ENCODE results near the gene CPLX3.
"Not testable (repeated sequence)": the region's sequence is repeated elsewhere in the genome, so short reads cannot be mapped to it uniquely, and the experiment has no call there.

CPLX3 gene

DNA sequence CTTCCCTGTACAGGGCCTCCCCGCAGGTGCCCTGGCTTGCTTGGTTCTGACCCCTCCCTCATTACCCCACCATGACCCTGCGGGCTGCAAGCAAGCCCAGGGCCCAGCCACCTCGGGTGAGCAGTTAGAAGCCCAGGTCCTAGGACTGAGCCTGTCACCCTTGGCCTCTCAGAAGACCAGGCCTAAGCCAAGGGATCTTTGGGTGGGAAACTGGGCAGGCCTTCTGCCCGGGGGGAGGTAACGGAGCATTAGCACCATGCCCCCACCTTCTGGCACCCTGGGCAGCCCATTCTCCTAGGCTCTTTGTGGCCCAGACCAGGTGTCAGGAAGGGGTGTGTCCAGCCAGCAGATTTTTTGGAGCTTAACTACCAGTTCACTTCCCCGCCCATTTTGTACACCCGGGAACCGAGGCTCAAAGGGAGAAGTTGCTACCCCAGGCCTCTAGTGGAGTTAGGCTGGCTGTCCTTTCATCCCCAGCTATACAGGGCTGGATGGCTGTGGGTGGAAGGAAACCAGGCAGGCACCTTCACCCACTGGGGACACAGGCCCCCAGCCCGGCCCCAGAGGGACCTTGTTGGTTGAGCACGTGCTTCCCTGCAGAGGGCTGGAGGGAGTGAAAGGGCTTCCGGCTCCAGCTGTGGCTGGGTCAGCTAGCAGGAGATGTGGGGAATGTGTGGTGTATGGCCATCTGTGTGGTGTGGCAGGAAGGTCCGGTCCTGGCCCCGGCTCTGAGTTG is 43.2 kb upstream of the CPLX3 start:
- DNase-seq (ENCODE audit: insufficient read length) (no peak), FAIRE-seq (peak; percentile 5)

DNA sequence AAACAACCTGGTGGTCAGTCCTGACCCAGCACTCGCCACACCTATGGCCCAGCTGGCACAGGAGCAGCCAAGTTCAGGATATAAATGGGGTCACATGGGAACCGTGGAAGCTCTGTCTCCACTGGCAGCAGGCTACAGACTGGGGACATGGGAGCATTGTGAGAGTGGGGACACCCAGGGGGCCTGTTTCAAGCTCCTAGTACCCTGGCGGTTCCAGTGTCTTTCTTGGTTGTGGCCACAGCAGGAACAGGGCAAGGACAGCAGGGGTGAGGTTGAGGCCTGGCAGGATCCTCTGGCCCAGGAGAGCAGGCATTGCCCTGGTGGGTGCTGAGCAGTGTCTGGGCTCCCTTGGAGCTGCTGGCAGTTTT is 42.6 kb upstream of the CPLX3 start:
- DNase-seq (ENCODE audit: insufficient read length), result no peak
- TF ChIP-seq TAF1 (IDR thresholded peaks at IDR 0.05; ENCODE audit: borderline replicate concordance, low read depth, low read length) (no peak), POLR2A (IDR thresholded peaks at IDR 0.05; ENCODE audit: low read depth, low read length) (no peak; the same call in 1 of the 2 replicates), POLR2AphosphoS5 (IDR thresholded peaks at IDR 0.05; ENCODE audit: low read depth, low read length) (no peak)
- FAIRE-seq, result no peak

More for the DNA sequence above, 43.2 kb upstream of the CPLX3 start:
- TF ChIP-seq POLR2A (IDR thresholded peaks at IDR 0.05; ENCODE audit: low read depth, low read length), result peak; percentile 39; the same call in 1 of the 2 replicates
- TF ChIP-seq POLR2AphosphoS5 (IDR thresholded peaks at IDR 0.05; ENCODE audit: low read depth, low read length), result no peak

DNA sequence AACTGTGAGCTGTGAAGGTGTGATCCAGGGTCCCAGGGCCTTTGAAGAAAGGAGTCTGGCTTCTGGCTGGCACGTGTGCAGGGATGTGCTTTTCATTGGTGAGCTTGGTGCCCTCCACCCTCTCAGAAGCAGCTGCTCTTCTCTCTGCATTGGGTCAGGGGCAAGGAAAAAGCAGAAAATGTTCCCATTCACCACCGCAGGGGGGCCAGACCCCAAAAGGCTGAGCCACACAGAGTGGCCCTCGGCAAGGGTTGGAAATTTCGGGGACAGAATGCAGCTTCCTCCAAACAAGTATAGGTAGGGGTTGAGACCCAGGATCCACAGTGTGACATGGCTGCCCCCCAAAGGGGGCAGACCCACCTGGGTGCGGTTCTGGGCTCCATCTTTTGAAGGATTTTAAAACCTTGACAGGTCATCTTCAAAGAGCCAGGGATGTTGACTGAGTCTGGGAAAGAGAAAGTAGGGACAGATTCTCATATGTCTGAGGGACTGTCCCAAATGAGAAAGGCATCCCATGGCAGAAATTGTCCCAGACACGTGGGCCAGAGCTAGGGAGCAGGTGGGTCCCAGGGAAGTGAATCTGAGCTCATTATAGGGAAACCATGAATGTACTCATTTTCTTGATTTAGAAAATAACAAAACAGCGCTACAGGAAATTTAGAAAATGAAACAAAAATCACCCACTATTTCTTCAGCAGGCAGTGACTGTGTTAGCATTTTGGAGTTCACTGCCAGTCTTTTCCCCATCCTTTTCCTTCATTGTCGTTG is 41.8 kb upstream of the CPLX3 start:
- FAIRE-seq (no peak), DNase-seq (ENCODE audit: insufficient read length) (no peak)
- TF ChIP-seq POLR2AphosphoS5 (IDR thresholded peaks at IDR 0.05; ENCODE audit: low read depth, low read length) (no peak), POLR2A (IDR thresholded peaks at IDR 0.05; ENCODE audit: low read depth, low read length) (no peak), TAF1 (IDR thresholded peaks at IDR 0.05; ENCODE audit: borderline replicate concordance, low read depth, low read length) (no peak)

DNA sequence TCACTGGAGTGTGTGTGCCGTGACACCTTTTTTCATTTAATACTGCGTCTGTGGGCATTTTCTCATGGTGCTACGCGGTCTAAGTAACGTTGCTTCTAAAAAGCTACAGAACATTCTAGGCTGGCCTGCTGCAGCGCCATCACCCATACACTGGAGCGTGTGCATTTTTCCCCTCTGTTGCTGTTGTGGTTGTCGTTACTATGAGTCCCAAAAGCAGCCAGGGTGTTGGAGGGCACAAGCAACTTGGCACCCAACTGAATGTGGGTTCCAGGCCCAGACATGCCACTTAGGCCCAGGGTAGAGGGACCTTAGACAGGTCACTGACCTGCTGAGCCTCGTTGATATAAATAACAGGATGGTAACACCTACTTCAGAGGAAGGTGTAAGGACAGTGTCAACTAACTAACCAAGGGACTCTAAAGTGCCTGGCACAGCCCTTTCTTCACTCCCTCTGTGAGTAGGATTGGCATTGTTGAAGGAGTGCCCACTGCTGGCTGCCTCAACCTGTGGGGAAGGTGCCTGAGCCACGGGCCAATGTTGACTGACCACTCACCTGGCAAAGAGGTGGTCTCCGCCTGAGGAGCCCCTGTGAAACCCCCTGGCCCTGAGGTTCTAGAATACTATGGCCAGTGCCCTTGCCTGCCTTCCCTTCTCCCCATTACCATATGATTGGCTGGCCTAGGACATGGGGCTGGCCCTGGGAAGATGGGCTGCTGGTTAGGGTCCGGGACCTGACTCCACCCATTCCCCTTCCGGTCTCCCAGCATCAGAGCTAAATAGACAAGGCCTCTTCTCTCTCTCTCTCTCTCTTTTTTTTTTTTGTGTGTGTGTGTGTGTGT is 41.0 kb upstream of the CPLX3 start:
- FAIRE-seq, result peak; percentile 75
- no peak for DNase-seq (ENCODE audit: insufficient read length)
- TF ChIP-seq POLR2AphosphoS5 (IDR thresholded peaks at IDR 0.05; ENCODE audit: low read depth, low read length) (no peak), POLR2A (IDR thresholded peaks at IDR 0.05; ENCODE audit: low read depth, low read length) (no peak; the same call in 1 of the 2 replicates), TAF1 (IDR thresholded peaks at IDR 0.05; ENCODE audit: borderline replicate concordance, low read depth, low read length) (no peak)

DNA sequence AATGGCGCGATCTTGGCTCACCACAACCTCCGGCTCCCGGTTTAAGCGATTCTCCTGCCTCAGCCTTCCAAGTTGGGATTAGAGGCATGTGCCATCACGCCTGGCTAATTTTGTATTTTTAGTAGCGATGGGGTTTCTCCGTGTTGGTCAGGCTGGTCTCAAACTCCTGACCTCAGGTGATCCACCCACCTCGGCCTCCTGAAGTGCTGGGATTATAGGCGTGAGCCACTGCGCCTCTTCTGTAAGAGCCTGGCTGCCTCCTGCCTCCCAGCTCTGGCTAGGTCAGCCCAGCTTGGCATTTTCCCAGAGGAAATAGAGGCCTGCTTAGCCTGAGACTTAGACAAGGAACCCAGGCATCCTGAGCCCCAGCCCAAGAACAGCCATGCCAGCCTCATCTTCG is 40.3 kb upstream of the CPLX3 start:
- not testable (repeated sequence) for DNase-seq (ENCODE audit: insufficient read length); FAIRE-seq
- TF ChIP-seq POLR2A (IDR thresholded peaks at IDR 0.05; ENCODE audit: low read depth, low read length), result peak; percentile 14; the same call in 1 of the 2 replicates

DNA sequence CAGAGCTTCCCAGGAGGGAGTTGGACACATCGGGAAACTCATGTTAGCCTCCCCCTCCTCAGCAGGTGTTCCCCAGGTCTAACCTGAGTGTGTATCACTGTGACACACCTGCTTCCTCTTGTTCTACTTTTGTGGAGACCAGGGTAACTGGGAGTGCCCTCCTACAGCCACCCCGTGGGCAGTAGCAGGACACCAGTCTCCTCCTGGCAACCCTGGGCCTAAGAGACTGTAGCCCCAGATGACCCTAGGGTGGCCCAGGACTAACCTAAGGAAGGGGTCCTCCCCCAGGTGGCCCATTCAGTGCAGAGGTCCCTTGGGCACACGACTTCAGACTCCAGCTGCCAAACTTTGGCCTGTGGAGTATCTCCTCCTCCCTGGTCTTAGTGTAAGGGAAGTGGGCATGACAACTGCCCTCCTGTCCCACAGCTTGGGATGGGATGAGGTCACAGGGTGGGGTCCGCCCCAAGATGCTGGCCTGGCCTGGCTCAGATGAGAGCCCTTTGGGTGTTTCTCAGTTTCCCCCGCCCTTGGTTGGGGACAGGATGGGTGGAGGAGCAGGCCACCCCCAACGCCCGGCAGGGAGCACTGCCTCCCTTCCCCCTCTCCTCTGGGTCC is 39.8 kb upstream of the CPLX3 start:
- peak; percentile 83 for FAIRE-seq
- no peak for TF ChIP-seq TAF1 (IDR thresholded peaks at IDR 0.05; ENCODE audit: borderline replicate concordance, low read depth, low read length)
- no peak for TF ChIP-seq POLR2A (IDR thresholded peaks at IDR 0.05; ENCODE audit: low read depth, low read length)
- TF ChIP-seq POLR2AphosphoS5 (IDR thresholded peaks at IDR 0.05; ENCODE audit: low read depth, low read length), result no peak; the same call in 1 of the 2 replicates

DNA sequence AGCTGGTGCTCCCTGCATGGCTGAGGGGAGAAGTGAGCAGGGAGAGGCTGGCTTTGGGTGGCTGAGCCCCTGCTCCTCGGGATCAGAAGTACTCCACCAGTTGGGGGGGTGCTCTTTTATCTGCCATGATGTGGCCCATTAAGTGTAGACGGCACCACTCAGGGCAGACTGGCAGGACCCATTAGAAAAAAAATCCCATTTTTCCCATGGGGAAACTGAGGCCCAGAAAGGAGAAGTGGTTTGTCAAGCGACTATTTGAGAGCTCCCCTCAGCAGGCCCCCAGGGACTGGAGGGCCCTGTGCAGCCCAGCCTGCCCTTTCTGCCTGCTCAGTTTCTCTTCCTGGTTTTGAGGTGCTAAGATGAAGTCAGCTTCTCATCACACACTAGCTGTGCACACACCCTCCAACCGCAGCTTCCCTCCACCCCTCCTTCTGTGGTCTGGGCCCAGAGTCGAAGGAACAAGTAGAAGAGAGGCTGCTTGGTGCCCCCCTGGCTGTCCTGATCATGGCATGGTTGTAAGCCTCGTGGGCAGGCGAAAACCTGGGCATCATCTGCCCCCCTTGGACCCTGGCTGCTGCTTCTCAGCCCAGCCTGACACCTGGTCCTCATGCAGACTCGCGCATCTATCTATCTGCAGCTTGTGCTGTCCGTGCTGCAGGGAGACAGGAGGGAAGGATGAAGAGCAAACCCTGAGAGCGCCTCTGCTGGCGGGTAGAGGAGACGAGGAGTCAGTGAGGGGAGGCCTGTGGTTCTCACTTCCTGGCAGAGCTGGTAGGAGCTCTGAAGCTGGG is 39.0 kb upstream of the CPLX3 start:
- peak; percentile 70 for DNase-seq (ENCODE audit: insufficient read length)
- no peak for FAIRE-seq
- no peak for TF ChIP-seq POLR2A (IDR thresholded peaks at IDR 0.05; ENCODE audit: low read depth, low read length)
- TF ChIP-seq POLR2AphosphoS5 (IDR thresholded peaks at IDR 0.05; ENCODE audit: low read depth, low read length), result no peak
- 0 out of 2 replicates have a peak, but pooled peaks have one; percentile 12 for TF ChIP-seq TAF1 (IDR thresholded peaks at IDR 0.05; ENCODE audit: borderline replicate concordance, low read depth, low read length)

More for the DNA sequence above, 39.8 kb upstream of the CPLX3 start:
- no peak for DNase-seq (ENCODE audit: insufficient read length)

DNA sequence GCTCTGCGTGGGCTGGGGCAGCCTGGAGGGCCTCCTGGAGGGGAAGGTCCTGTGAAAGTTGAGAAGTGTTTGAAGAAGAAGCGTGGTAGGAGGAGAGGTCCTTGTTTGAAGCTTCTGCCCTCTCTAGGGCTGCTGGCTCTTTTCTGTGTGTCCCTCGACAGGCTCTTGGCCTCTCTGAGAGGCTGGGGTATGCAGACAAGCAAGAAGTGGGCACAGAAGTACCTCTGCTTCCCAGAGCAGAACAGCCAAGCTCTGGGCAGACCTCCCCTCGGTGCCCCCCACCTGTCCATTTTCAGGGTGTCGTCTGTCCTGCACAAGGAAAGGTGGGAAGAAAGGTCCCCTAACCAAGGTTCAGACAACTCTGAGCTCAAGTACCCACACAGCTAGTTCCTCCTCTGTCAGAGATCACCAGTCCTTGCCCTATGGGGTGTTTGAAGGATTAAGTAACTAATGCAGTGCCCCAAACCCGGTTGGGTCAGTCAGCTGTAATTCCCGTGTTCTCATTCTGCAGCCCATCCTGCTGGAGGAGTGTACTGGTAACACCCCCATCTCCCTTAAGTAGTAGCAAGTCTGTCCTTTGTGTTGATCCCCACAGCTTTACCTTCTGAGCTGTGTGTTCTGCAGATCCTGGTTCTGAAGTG is 38.3 kb upstream of the CPLX3 start:
- TF ChIP-seq POLR2A (IDR thresholded peaks at IDR 0.05; ENCODE audit: low read depth, low read length) (no peak), POLR2AphosphoS5 (IDR thresholded peaks at IDR 0.05; ENCODE audit: low read depth, low read length) (no peak), TAF1 (IDR thresholded peaks at IDR 0.05; ENCODE audit: borderline replicate concordance, low read depth, low read length) (no peak)
- no peak for DNase-seq (ENCODE audit: insufficient read length)
- no peak for FAIRE-seq

DNA sequence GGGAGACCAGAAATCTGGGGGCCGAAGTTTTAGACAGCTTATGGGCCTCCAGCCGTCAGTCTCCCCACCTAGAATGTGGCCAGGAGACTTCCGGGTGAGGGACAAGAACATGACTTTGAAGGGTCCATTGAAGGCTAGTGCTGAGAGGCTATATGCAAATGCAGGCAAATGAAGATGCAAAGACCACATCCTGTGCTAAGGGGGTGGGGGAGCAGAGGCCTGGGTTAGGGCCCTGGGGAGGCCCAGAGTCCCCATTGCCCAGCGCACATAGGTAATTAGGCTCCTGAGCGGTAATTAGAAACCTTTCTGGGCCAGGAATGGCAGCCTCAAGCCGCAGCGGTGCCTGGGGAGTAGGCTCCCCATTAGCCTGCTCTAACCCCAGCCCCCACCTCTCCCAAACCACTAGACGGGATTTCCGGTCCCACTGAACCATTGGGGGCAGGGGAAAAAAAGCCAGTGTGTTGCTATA is 37.7 kb upstream of the CPLX3 start:
- FAIRE-seq (peak; percentile 97), DNase-seq (ENCODE audit: insufficient read length) (peak; percentile 66)
- TF ChIP-seq POLR2AphosphoS5 (IDR thresholded peaks at IDR 0.05; ENCODE audit: low read depth, low read length) (peak; percentile 80; the same call in 1 of the 2 replicates), TAF1 (IDR thresholded peaks at IDR 0.05; ENCODE audit: borderline replicate concordance, low read depth, low read length) (peak; percentile 95), POLR2A (IDR thresholded peaks at IDR 0.05; ENCODE audit: low read depth, low read length) (peak; percentile 92)

DNA sequence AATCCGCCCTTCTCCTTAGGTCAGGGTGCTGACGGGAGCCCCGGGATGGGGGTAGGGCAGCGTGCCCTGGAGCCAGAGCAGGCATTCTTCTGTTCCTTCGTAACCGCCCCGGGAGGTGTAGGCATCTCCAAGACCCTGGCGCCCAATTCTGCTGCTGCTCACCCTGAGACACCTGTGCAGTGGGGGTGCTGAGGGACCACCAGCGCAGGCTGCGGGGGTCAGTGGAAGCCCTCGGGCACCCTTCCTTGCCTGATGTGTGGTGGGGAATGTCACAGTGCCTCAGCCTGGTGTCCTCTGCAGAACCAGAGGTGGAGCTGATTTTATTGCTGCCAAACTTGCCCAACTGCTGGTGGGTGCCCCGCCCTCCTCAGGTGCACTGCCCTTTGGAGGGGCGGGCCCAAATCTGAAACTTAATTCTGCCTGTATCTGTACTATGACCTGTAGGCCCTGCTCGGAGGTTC is 37.2 kb upstream of the CPLX3 start:
- TF ChIP-seq POLR2AphosphoS5 (IDR thresholded peaks at IDR 0.05; ENCODE audit: low read depth, low read length), result 0 out of 2 replicates have a peak, but pooled peaks have one; percentile 23
- no peak for TF ChIP-seq TAF1 (IDR thresholded peaks at IDR 0.05; ENCODE audit: borderline replicate concordance, low read depth, low read length)
- no peak for DNase-seq (ENCODE audit: insufficient read length)
- peak; percentile 27 for FAIRE-seq

All from GM12892 (cell line).